ENCODE measurements around the gene FBN2.

The FBN2 gene

DNA sequence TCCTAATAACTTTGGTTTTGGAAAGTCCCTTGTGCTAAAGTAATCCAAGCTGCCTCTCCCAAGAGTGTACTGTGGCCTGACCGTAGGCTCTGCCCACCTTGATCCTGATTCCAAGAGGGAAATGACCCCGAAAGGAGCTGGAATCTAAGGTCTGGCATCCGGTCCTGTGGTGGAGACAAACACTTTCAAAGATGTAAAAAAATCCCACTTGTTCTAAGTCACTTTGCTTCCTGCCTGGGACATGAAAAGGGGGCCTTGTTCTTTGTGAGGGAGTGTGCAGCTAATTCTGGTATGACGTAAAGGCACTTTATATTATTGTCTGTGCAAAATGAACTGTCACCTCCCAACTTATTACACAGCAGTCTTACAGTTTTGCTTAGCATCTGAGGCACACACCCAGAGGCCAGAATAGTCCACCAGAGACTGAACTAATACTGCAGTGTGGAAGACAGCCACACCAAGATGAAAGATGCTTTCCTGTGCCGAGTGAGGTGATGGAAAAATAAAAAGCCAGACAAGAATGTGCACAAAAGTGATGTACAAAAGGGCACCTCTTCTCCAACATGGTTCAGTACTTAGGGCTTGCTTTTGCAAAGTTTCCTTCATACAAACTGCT, 325.7 kb downstream of the FBN2 start:
- H3K36me3 ChIP-seq (ENCODE audit: control insufficient read depth, insufficient read depth, low read length): no peaks in the 10 kb centered on the region
- no peaks in the 10 kb centered on the region for H3K9me3 ChIP-seq (ENCODE audit: control insufficient read depth, insufficient read depth, low read length)
- H3K9ac ChIP-seq (ENCODE audit: low read depth, low read length): no peak overlapping the region
- H3K4me1 ChIP-seq (ENCODE audit: control insufficient read depth, insufficient read depth, low read length): no peaks in the 10 kb centered on the region
- H3K4me3 ChIP-seq (ENCODE audit: low read depth, low read length): no peak overlapping the region
- H3K27me3 ChIP-seq (ENCODE audit: control insufficient read depth, insufficient read depth, low read length): no peaks in the 10 kb centered on the region
- H3K27ac ChIP-seq (ENCODE audit: low read depth, low read length): no peak overlapping the region

DNA sequence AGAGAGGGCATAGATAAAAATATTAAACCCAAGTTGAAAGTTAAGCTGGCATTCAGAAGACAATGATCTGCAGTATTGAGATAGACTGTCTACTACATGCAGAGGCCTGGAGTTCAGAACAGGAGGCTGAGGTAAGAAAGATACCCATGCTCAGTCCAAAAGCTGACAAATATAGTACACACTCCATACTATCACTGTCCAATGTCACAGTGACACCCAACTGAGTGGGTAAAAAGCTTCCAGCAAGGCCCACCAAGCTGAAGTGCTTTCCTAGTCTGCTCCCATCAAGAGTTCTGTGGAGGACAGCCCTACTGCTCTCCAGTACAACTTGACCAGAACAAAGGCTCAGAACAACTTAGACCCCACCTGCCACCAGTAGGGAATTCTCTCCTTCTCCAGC, 329.6 kb downstream of the FBN2 start:
- Histone ChIP-seq H3K27me3 (ENCODE audit: control insufficient read depth, insufficient read depth, low read length) (no peaks in the 10 kb centered on the region), H3K9ac (ENCODE audit: low read depth, low read length) (no peak overlapping the region), H3K27ac (ENCODE audit: low read depth, low read length) (no peak overlapping the region), H3K4me1 (ENCODE audit: control insufficient read depth, insufficient read depth, low read length) (no peaks in the 10 kb centered on the region), H3K36me3 (ENCODE audit: control insufficient read depth, insufficient read depth, low read length) (no peaks in the 10 kb centered on the region), H3K9me3 (ENCODE audit: control insufficient read depth, insufficient read depth, low read length) (no peaks in the 10 kb centered on the region), H3K4me3 (ENCODE audit: low read depth, low read length) (no peak overlapping the region)

Data from HUES48 (cell line).